CD4-positive, alpha-beta T cell (primary cell): Measurements from ENCODE around the gene MAP4K3. TPM values are rescaled to one million over a fixed set of nuclear protein-coding genes. Genes with fewer than 3 reads are reported as not detected.

Source experiments
- ATAC-seq: fragments of 200-7000 bp; cut with Tn5 transposase; one replicate; pipeline ENCODE4 v1.10.0; 2022; ENCODE audit warnings: mild to moderate bottlenecking; ENCODE audit not compliant: poor library complexity
- CTCF ChIA-PET: fragments of 350-600 bp; sonication (Branson Sonifier 250); formaldehyde crosslinking; loops from one replicate; lab custom pipeline; 2021; ENCODE audit warnings: antibody characterized with exemption, inconsistent platforms; lab: Charles Lee
- POLR2A ChIA-PET: fragments of 350-600 bp; sonication (Branson Sonifier 250); formaldehyde crosslinking; loops from one replicate; lab custom pipeline; 2021; ENCODE audit warnings: antibody characterized with exemption, inconsistent platforms; lab: Charles Lee
- DNase-seq, 14 experiments: peaks; one replicate each; pipeline ENCODE4 v3.0.0-alpha.2; 2013 to 2020; ENCODE audit warnings: mixed read lengths in 2 of 14
- H3K27ac ChIP-seq, 2 donors: one replicate each; pipeline versions ENCODE4 v1.5.1 to v1.7.0; 2013; ENCODE audit warnings: low read length in 2 of 2, low read depth in 1 of 2, mild to moderate bottlenecking in 1 of 2
- H3K27me3 ChIP-seq, 2 experiments: 1 replicate in 1 of 2; 2 replicates in 1 of 2; pipeline versions ENCODE4 v1.6.1 to v1.7.0; 2013; ENCODE audit warnings: low read length in 2 of 2, control low read depth in 1 of 2, mild to moderate bottlenecking in 1 of 2, moderate library complexity in 1 of 2; ENCODE audit not compliant: insufficient read depth in 2 of 2, control insufficient read depth in 1 of 2
- H3K36me3 ChIP-seq: one replicate; pipeline ENCODE4 v1.6.1; 2013; ENCODE audit warnings: low read length, control low read depth; ENCODE audit not compliant: insufficient read depth
- H3K4me1 ChIP-seq: one replicate; pipeline ENCODE4 v1.6.1; 2013; ENCODE audit warnings: low read length, control low read depth; ENCODE audit not compliant: insufficient read depth
- H3K4me3 ChIP-seq: one replicate; pipeline ENCODE4 v1.5.1; 2013; ENCODE audit warnings: mild to moderate bottlenecking, low read length, moderate library complexity
- H3K9me3 ChIP-seq, 2 experiments: 1 replicate in 1 of 2; 2 replicates in 1 of 2; pipeline versions ENCODE4 v1.6.1 to v1.7.0; 2013; ENCODE audit warnings: low read length in 2 of 2, mild to moderate bottlenecking in 2 of 2, control low read depth in 1 of 2, moderate library complexity in 1 of 2; ENCODE audit not compliant: control insufficient read depth in 1 of 2, insufficient read depth in 1 of 2
- H3K27ac Mint-ChIP-seq: one replicate; pipeline ENCODE4 v1.8.0; 2020; ENCODE audit warnings: mixed read lengths
- H3K27me3 Mint-ChIP-seq: one replicate; pipeline ENCODE4 v1.8.0; 2021; ENCODE audit warnings: mixed read lengths
- H3K36me3 Mint-ChIP-seq: one replicate; pipeline ENCODE4 v1.8.0; 2021; ENCODE audit warnings: low read depth, mixed read lengths
- H3K4me1 Mint-ChIP-seq: one replicate; pipeline ENCODE4 v1.8.0; 2021; ENCODE audit warnings: low read depth, mixed read lengths
- H3K4me3 Mint-ChIP-seq: one replicate; pipeline ENCODE4 v1.8.0; 2020; ENCODE audit warnings: mild to moderate bottlenecking, mixed read lengths
- H3K9me3 Mint-ChIP-seq: one replicate; pipeline ENCODE4 v1.8.0; 2020; ENCODE audit warnings: mixed read lengths
- intact Hi-C, 2 experiments: fragments of 100-400 bp; cut with DNase I in 1 of 2; cut with micrococcal nuclease in 1 of 2; formaldehyde crosslinking; loops; one replicate each; pipeline versions ENCODE4 v1.15.1 to v1.9.0; 2023 to 2025; cut with DNase I, micrococcal nuclease
- total RNA-seq, 174 experiments: library from RNA in 2 of 174; stranded (reverse) in 2 of 174; gene quantifications; one replicate each; pipeline ENCODE4 v1.2.3 and lab custom pipeline; 2021 to 2026
- TF ChIP-seq, protein P1 (sequence below): fragments of 200-600 bp; IDR thresholded peaks from one replicate; pipeline ENCODE4 v1.8.0; 2022; ENCODE audit warnings: antibody characterized with exemption, mild to moderate bottlenecking

MAP4K3 gene
- total RNA-seq, 2 experiments from 2014 or later = 18.4 to 22.5 TPM

GRCh38 chr2:39484206-39484605 lies 47.1 kb upstream of the MAP4K3 start:
- H3K27me3 ChIP-seq = no peaks in the 10 kb centered on the region
- no peaks in the 10 kb centered on the region for H3K4me1 ChIP-seq
- H3K9me3 ChIP-seq = no peaks in the 10 kb centered on the region
- Mint-ChIP-seq H3K36me3 (peaks cover under 1% of the 10 kb centered on the region), H3K27ac (no peak overlapping the region), H3K4me1 (no peaks in the 10 kb centered on the region), H3K4me3 (no peak overlapping the region), H3K9me3 (no peaks in the 10 kb centered on the region), H3K27me3 (no peaks in the 10 kb centered on the region)
- H3K27ac ChIP-seq = no peak overlapping the region
- DNase-seq (no peak), ATAC-seq (no peak)
- intact Hi-C loops = no loop called here
- TF ChIP-seq, protein P1, sequence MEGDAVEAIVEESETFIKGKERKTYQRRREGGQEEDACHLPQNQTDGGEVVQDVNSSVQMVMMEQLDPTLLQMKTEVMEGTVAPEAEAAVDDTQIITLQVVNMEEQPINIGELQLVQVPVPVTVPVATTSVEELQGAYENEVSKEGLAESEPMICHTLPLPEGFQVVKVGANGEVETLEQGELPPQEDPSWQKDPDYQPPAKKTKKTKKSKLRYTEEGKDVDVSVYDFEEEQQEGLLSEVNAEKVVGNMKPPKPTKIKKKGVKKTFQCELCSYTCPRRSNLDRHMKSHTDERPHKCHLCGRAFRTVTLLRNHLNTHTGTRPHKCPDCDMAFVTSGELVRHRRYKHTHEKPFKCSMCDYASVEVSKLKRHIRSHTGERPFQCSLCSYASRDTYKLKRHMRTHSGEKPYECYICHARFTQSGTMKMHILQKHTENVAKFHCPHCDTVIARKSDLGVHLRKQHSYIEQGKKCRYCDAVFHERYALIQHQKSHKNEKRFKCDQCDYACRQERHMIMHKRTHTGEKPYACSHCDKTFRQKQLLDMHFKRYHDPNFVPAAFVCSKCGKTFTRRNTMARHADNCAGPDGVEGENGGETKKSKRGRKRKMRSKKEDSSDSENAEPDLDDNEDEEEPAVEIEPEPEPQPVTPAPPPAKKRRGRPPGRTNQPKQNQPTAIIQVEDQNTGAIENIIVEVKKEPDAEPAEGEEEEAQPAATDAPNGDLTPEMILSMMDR = no peak
- ChIA-PET CTCF (no interaction called here), POLR2A (no interaction called here)
- no peaks in the 10 kb centered on the region for H3K36me3 ChIP-seq
- no peak overlapping the region for H3K4me3 ChIP-seq

DNA sequence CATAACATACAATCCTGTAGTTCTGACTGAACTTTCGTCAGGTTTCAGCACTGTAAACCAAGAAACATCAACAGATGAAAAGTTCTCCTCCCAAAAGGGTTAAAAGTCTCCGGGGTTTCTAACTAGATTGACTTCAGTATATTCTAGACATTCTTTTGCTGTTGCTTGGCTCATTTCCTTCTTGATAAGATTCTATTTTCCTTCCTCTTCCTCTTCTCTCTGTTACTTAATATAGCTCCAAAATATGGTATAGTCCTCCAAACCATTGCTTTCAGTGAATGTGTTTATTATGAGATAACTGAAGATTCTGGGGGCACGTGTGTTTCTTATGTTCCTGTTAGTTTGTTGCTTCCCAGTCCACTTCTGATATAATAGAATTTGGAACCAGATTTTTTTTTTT lies 46.4 kb upstream of the MAP4K3 start:
- Histone ChIP-seq H3K36me3 (no peaks in the 10 kb centered on the region), H3K9me3 (no peaks in the 10 kb centered on the region), H3K4me3 (no peak overlapping the region), H3K27me3 (no peaks in the 10 kb centered on the region), H3K4me1 (no peaks in the 10 kb centered on the region), H3K27ac (no peak overlapping the region)
- no peaks in the 10 kb centered on the region for H3K4me1 Mint-ChIP-seq
- H3K36me3 Mint-ChIP-seq = peaks cover 7% of the 10 kb centered on the region
- ChIA-PET CTCF (no interaction called here), POLR2A (no interaction called here)
- TF ChIP-seq, protein P1 = no peak
- no peak overlapping the region for H3K4me3 Mint-ChIP-seq
- ATAC-seq (no peak), DNase-seq (no peak)
- no peak overlapping the region for H3K27ac Mint-ChIP-seq
- intact Hi-C loops = no loop called here
- H3K27me3 Mint-ChIP-seq = no peaks in the 10 kb centered on the region
- no peaks in the 10 kb centered on the region for H3K9me3 Mint-ChIP-seq

GRCh38 chr2:39481611-39482010 lies 44.5 kb upstream of the MAP4K3 start:
- intact Hi-C loops = no loop called here
- TF ChIP-seq, protein P1 = no peak
- no peak for ATAC-seq
- no peak overlapping the region for H3K4me3 ChIP-seq
- no peak for DNase-seq
- no peaks in the 10 kb centered on the region for H3K4me1 ChIP-seq
- H3K27ac Mint-ChIP-seq = no peak overlapping the region
- no peak overlapping the region for H3K27ac ChIP-seq
- H3K4me3 Mint-ChIP-seq = no peak overlapping the region
- H3K4me1 Mint-ChIP-seq = no peaks in the 10 kb centered on the region
- no peaks in the 10 kb centered on the region for H3K27me3 ChIP-seq
- no peaks in the 10 kb centered on the region for H3K27me3 Mint-ChIP-seq
- no peaks in the 10 kb centered on the region for H3K9me3 Mint-ChIP-seq
- CTCF ChIA-PET = interaction anchor here (0.6 kb wide), 1 partner anchor 53 kb away, joined by 3 read pairs; no protein-coding TSS in a partner anchor
- no peaks in the 10 kb centered on the region for H3K9me3 ChIP-seq
- POLR2A ChIA-PET = no interaction called here
- H3K36me3 Mint-ChIP-seq = peaks cover 26% of the 10 kb centered on the region
- H3K36me3 ChIP-seq = no peaks in the 10 kb centered on the region
